GM18526 (cell line): ENCODE measurements around the gene IGF2.

Experiments used
- POLR2A ChIP-seq: IDR thresholded peaks from 3 replicates; pipeline ENCODE4 v1.6.1; 2011; ENCODE audit not compliant: insufficient read length; ENCODE audit errors: extremely low read depth

The IGF2 gene

GRCh38 chr11:2135648-2136201, 3.5 kb downstream of the IGF2 start:
- no peak for TF ChIP-seq POLR2A

GRCh38 chr11:2135018-2135569, 4.1 kb downstream of the IGF2 start:
- no peak for TF ChIP-seq POLR2A

GRCh38 chr11:2134022-2135010, 4.9 kb downstream of the IGF2 start:
- no peak for TF ChIP-seq POLR2A

- no peak for TF ChIP-seq POLR2A
Measured at GRCh38 chr11:2133241-2134021, 5.8 kb downstream of the IGF2 start.

- TF ChIP-seq POLR2A: no peak
Measured at GRCh38 chr11:2132874-2133240, 6.3 kb downstream of the IGF2 start.

- TF ChIP-seq POLR2A: no peak
Measured at GRCh38 chr11:2132246-2132645, 6.9 kb downstream of the IGF2 start.

- no peak for TF ChIP-seq POLR2A
Measured at GRCh38 chr11:2131371-2132236, 7.6 kb downstream of the IGF2 start.

- TF ChIP-seq POLR2A: no peak
Measured at GRCh38 chr11:2130881-2131352, 8.3 kb downstream of the IGF2 start.

- no peak for TF ChIP-seq POLR2A
Measured at GRCh38 chr11:2129699-2130366, 9.4 kb downstream of the IGF2 start.

- no peak for TF ChIP-seq POLR2A
Measured at GRCh38 chr11:2129308-2129698, 9.9 kb downstream of the IGF2 start.

- TF ChIP-seq POLR2A: no peak
Measured at GRCh38 chr11:2128511-2129307, 10.5 kb downstream of the IGF2 start.

GRCh38 chr11:2128130-2128510, 11.1 kb downstream of the IGF2 start:
- no peak for TF ChIP-seq POLR2A

GRCh38 chr11:2127482-2128129, 11.6 kb downstream of the IGF2 start:
- no peak for TF ChIP-seq POLR2A
